ENCODE results near the gene UNC80.

Gene UNC80

GRCh38 chr2:209757163-209757562 is 14.5 kb upstream of the UNC80 start:
- no peak overlapping the region for H3K4me3 ChIP-seq (ENCODE audit: low read depth, low read length)
- no peaks in the 10 kb centered on the region for H3K36me3 ChIP-seq (replicated peaks)
- DNase-seq, result no peak
- in situ Hi-C loops (cut with HindIII; ENCODE audit: low pct_ligation_motif_present, low sequenced_read_pairs), result no loop called here
- TF ChIP-seq CTCF (IDR thresholded peaks at IDR 0.05; ENCODE audit: low read depth, low read length, missing control alignments), result no peak
- no peaks in the 10 kb centered on the region for H3K27me3 ChIP-seq (replicated peaks)
- no peak overlapping the region for H3K27ac ChIP-seq

- no peak for TF ChIP-seq CTCF (IDR thresholded peaks at IDR 0.05; ENCODE audit: low read depth, low read length, missing control alignments)
- no peak overlapping the region for H3K4me3 ChIP-seq (ENCODE audit: low read depth, low read length)
- in situ Hi-C loops (cut with HindIII; ENCODE audit: low pct_ligation_motif_present, low sequenced_read_pairs), result no loop called here
Measured at GRCh38 chr2:209761566-209761965, 10.1 kb upstream of the UNC80 start.

DNA sequence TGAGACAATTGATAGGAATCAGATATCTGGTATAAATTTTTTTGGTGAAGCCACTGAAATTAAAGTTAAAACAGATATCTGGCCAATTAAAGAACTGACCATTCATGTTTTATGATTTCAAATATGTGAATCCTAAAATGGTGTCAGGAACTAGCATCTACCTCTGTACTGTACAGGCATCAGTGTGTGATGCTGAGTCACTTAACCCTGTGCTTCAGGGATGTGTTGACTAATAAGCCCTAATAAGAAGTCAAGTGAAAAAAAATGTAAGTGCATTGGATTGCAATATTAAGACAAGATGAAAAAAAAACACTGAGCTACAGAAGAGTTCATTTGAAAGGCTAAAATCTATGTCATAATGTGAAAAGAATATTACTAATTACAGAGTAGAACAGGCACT is 9.1 kb upstream of the UNC80 start:
- in situ Hi-C loops (cut with HindIII; ENCODE audit: low pct_ligation_motif_present, low sequenced_read_pairs), result no loop called here
- H3K4me3 ChIP-seq (ENCODE audit: low read depth, low read length), result no peak overlapping the region
- no peak for DNase-seq
- no peaks in the 10 kb centered on the region for H3K27me3 ChIP-seq (replicated peaks)
- H3K27ac ChIP-seq, result no peak overlapping the region
- no peaks in the 10 kb centered on the region for H3K36me3 ChIP-seq (replicated peaks)
- no peak for TF ChIP-seq CTCF (IDR thresholded peaks at IDR 0.05; ENCODE audit: low read depth, low read length, missing control alignments)

More at GRCh38 chr2:209761566-209761965, 10.1 kb upstream of the UNC80 start:
- Histone ChIP-seq H3K36me3 (replicated peaks) (no peaks in the 10 kb centered on the region), H3K27ac (no peak overlapping the region), H3K27me3 (replicated peaks) (no peaks in the 10 kb centered on the region)
- peak; percentile 13 for DNase-seq

- no peak for TF ChIP-seq CTCF (IDR thresholded peaks at IDR 0.05; ENCODE audit: low read depth, low read length, missing control alignments)
- no peaks in the 10 kb centered on the region for H3K27me3 ChIP-seq (replicated peaks)
- H3K36me3 ChIP-seq (replicated peaks), result no peaks in the 10 kb centered on the region
- no peak for DNase-seq
- no peak overlapping the region for H3K27ac ChIP-seq
- in situ Hi-C loops (cut with HindIII; ENCODE audit: low pct_ligation_motif_present, low sequenced_read_pairs), result no loop called here
- no peak overlapping the region for H3K4me3 ChIP-seq (ENCODE audit: low read depth, low read length)
Measured at GRCh38 chr2:209763106-209763505, 8.5 kb upstream of the UNC80 start.

GRCh38 chr2:209766613-209767012 is 5.0 kb upstream of the UNC80 start:
- no peaks in the 10 kb centered on the region for H3K36me3 ChIP-seq (replicated peaks)
- in situ Hi-C loops (cut with HindIII; ENCODE audit: low pct_ligation_motif_present, low sequenced_read_pairs), result no loop called here
- no peak overlapping the region for H3K4me3 ChIP-seq (ENCODE audit: low read depth, low read length)
- no peak for TF ChIP-seq CTCF (IDR thresholded peaks at IDR 0.05; ENCODE audit: low read depth, low read length, missing control alignments)
- no peaks in the 10 kb centered on the region for H3K27me3 ChIP-seq (replicated peaks)
- no peak for DNase-seq
- H3K27ac ChIP-seq, result no peak overlapping the region

- in situ Hi-C loops (cut with HindIII; ENCODE audit: low pct_ligation_motif_present, low sequenced_read_pairs), result no loop called here
Measured at GRCh38 chr2:209767316-209767715, 4.3 kb upstream of the UNC80 start.

More at GRCh38 chr2:209767316-209767715, 4.3 kb upstream of the UNC80 start:
- TF ChIP-seq CTCF (IDR thresholded peaks at IDR 0.05; ENCODE audit: low read depth, low read length, missing control alignments), result no peak
- no peak for DNase-seq
- H3K36me3 ChIP-seq (replicated peaks), result no peaks in the 10 kb centered on the region
- no peak overlapping the region for H3K27ac ChIP-seq
- no peaks in the 10 kb centered on the region for H3K27me3 ChIP-seq (replicated peaks)
- no peak overlapping the region for H3K4me3 ChIP-seq (ENCODE audit: low read depth, low read length)

Data from brain microvascular endothelial cell (primary cell).